ENCODE measurements around the gene DUSP12. TPM values are rescaled to one million over a fixed set of nuclear protein-coding genes. Genes with fewer than 3 reads are reported as not detected.

The DUSP12 gene
- total and polyA plus RNA-seq, 9 of the 15 experiments (the other 6 are each of a cell fraction or from before 2014, with no cell fraction given): 10.4 to 81.4 (median 43.6) TPM

- TF ChIP-seq ZC3H8 (IDR thresholded peaks at IDR 0.05) (no peak), ZNF717 (CRISPR knock-in tag; IDR thresholded peaks at IDR 0.05) (no peak), GTF2E2 (tag; IDR thresholded peaks at IDR 0.05) (peak; percentile 92), ATF1 (CRISPR knock-in tag; IDR thresholded peaks at IDR 0.05) (no peak), ATF1 (tag; IDR thresholded peaks at IDR 0.05) (peak; percentile 97), RBM14 (IDR thresholded peaks at IDR 0.05; ENCODE audit: borderline replicate concordance, insufficient read depth, low read depth, low read length) (no peak), RBM17 (IDR thresholded peaks at IDR 0.05; ENCODE audit: borderline replicate concordance, low read depth, low read length) (no peak), MGA (IDR thresholded peaks at IDR 0.05) (peak; percentile 35; the same call in 1 of the 2 replicates), SIX5 (IDR thresholded peaks at IDR 0.05; ENCODE audit: borderline replicate concordance in 1 of 2, insufficient read depth in 1 of 2, low read depth in 1 of 2, low read length in 2 of 2) (no peak), ZNF644 (tag; IDR thresholded peaks at IDR 0.05; ENCODE audit: low read depth) (no peak), ETV5 (CRISPR knock-in tag; IDR thresholded peaks at IDR 0.05; ENCODE audit: low read depth) (peak; percentile 72), ARID3A (IDR thresholded peaks at IDR 0.05; ENCODE audit: borderline replicate concordance, low read depth, low read length) (peak; percentile 85), RBFOX2 (IDR thresholded peaks at IDR 0.05; ENCODE audit: low read depth, low read length) (peak; percentile 85)
These were observed 16.8 kb downstream of the DUSP12 start, which contains the start of gene ATF6 (continued) for GRCh38 chr1:161766102-161766981.
